Right lung (tissue), 5 donors: ENCODE measurements around the gene DGKH. TPM values are rescaled to one million over a fixed set of nuclear protein-coding genes. Genes with fewer than 3 reads are reported as not detected.

Experiments used
- DNase-seq, 2 donors: peaks; one replicate each; pipeline ENCODE4 v3.0.0-alpha.2; 2013
- polyA plus RNA-seq, 5 donors: library from polyadenylated mRNA; unstranded; fragments of 120-200 nt; gene quantifications; one replicate each; pipeline versions ENCODE4 v1.2.1 to v1.2.3, GENCODE V29; 2013; ENCODE audit warnings: inconsistent platforms in 1 of 5, low replicate concordance in 1 of 5; ENCODE audit not compliant: insufficient read length in 5 of 5, insufficient read depth in 1 of 5

Gene DGKH
- polyA plus RNA-seq, 5 donors: 7.6 to 12.3 (median 11.0) TPM

- DNase-seq: no peak
These were observed 226.6 kb downstream of the DGKH start for GRCh38 chr13:42275098-42275471.

GRCh38 chr13:42275506-42275905 lies 227.1 kb downstream of the DGKH start:
- DNase-seq: no peak

- no peak for DNase-seq
These were observed 228.2 kb downstream of the DGKH start for GRCh38 chr13:42276683-42277082.

- DNase-seq: no peak
These were observed 229.3 kb downstream of the DGKH start for GRCh38 chr13:42277618-42278276.

GRCh38 chr13:42279080-42279479 lies 230.6 kb downstream of the DGKH start:
- no peak for DNase-seq

GRCh38 chr13:42279986-42280385 lies 231.5 kb downstream of the DGKH start:
- DNase-seq: no peak

GRCh38 chr13:42280537-42280936 lies 232.1 kb downstream of the DGKH start:
- DNase-seq: no peak

- DNase-seq: no peak
These were observed 235.1 kb downstream of the DGKH start for GRCh38 chr13:42283574-42283973.

- no peak for DNase-seq
These were observed 235.6 kb downstream of the DGKH start for GRCh38 chr13:42284068-42284467.

Other genes starting within 250 kb of the DGKH start
- 10 to 100 TPM in 4 of 5 donors, 1 to 10 TPM in 1; 8.5 to 14.9 (median 13.9) TPM for gene VWA8, start 87.5 kb upstream of the DGKH start, polyA plus RNA-seq
- 10 to 100 TPM; 29.9 to 49.0 (median 41.9) TPM for gene AKAP11, start 223.5 kb downstream of the DGKH start, polyA plus RNA-seq